K562 (cell line): ENCODE data around the gene JAK3. TPM values are rescaled to one million over a fixed set of nuclear protein-coding genes. Genes with fewer than 3 reads are reported as not detected.

Experiments
- E2F6 ChIP-seq, 2 experiments: IDR thresholded peaks; 2 replicates each; pipeline ENCODE4 v1.6.1; 2011; ENCODE audit warnings: borderline replicate concordance in 1 of 2, control low read depth in 1 of 2, low read depth in 1 of 2, low read length in 1 of 2, mild to moderate bottlenecking in 1 of 2, mixed read lengths in 1 of 2, moderate library complexity in 1 of 2; ENCODE audit not compliant: insufficient read depth in 1 of 2, insufficient read length in 1 of 2, poor library complexity in 1 of 2, severe bottlenecking in 1 of 2; ENCODE audit errors: extremely low read depth in 1 of 2
- ELF2 ChIP-seq: fragments of 250-450 bp; sonication (Bioruptor Pico); IDR thresholded peaks from 2 replicates; pipeline ENCODE4 v1.5.0; 2021; ENCODE audit warnings: mild to moderate bottlenecking
- ELF4 ChIP-seq: fragments of 450-650 bp; formaldehyde crosslinking; IDR thresholded peaks from 2 replicates; pipeline ENCODE4 v1.4.0; 2022; ENCODE audit warnings: missing genetic modification characterization
- ETV1 ChIP-seq: fragments of 450-650 bp; conservative IDR thresholded peaks from 2 replicates; pipeline ENCODE4 v1.6.1; 2016; ENCODE audit warnings: missing genetic modification characterization, control low read depth, low read depth, missing compliant biosample characterization
- HIVEP1 ChIP-seq: fragments of 250-450 bp; sonication (Bioruptor Pico); IDR thresholded peaks from 2 replicates; pipeline ENCODE4 v1.4.0; 2020; ENCODE audit warnings: mild to moderate bottlenecking
- HNRNPUL1 ChIP-seq: fragments of 200-400 bp; formaldehyde crosslinking; IDR thresholded peaks from 2 replicates; pipeline ENCODE4 v1.6.1; 2017; ENCODE audit warnings: low read length
- MAZ ChIP-seq, 2 experiments: fragments of 450-650 bp in 1 of 2; sonication (generic) in 1 of 2; formaldehyde crosslinking; IDR thresholded peaks in 1 of 2; conservative IDR thresholded peaks in 1 of 2; 2 replicates each; pipeline versions ENCODE4 v1.4.0 to v1.5.0; 2020; ENCODE audit warnings: mild to moderate bottlenecking in 1 of 2, missing genetic modification reagents in 1 of 2
- NFYB ChIP-seq: IDR thresholded peaks from 2 replicates; pipeline ENCODE4 v1.6.1; 2011; ENCODE audit warnings: mild to moderate bottlenecking, moderate library complexity; ENCODE audit not compliant: insufficient read length; ENCODE audit errors: extremely low read depth
- PCBP1 ChIP-seq: fragments of 200-400 bp; formaldehyde crosslinking; IDR thresholded peaks from 2 replicates; pipeline ENCODE4 v1.6.1; 2018; ENCODE audit warnings: mild to moderate bottlenecking, low read depth, low read length; ENCODE audit not compliant: poor library complexity, severe bottlenecking
- PTBP1 ChIP-seq: fragments of 200-400 bp; formaldehyde crosslinking; IDR thresholded peaks from 2 replicates; pipeline ENCODE4 v1.6.1; 2017; ENCODE audit warnings: low read depth, low read length
- RBM39 ChIP-seq: fragments of 200-400 bp; formaldehyde crosslinking; optimal IDR thresholded peaks from 2 replicates; pipeline ENCODE3; 2018; ENCODE audit warnings: low read depth, low read length
- SPI1 ChIP-seq: IDR thresholded peaks from 2 replicates; pipeline ENCODE4 v1.6.1; 2011; ENCODE audit warnings: low read depth, low read length, control low read depth, borderline replicate concordance
- ZBTB1 ChIP-seq: sonication (generic); formaldehyde crosslinking; IDR thresholded peaks from 2 replicates; pipeline ENCODE4 v1.8.1; 2023; ENCODE audit warnings: missing genetic modification reagents, low read depth, mild to moderate bottlenecking, borderline replicate concordance
- ZNF134 ChIP-seq: fragments of 250-450 bp; sonication (Bioruptor Pico); conservative IDR thresholded peaks from 2 replicates; pipeline ENCODE4 v1.4.0; 2020
- polyA plus RNA-seq, 8 experiments: library from polyadenylated mRNA; depleted of rRNA in 4 of 8; stranded (reverse) in 5 of 8; unstranded in 3 of 8; fragments of >200 nt; fragmentation: Nextera tagmentation in 2 of 8; fragmentation: Illumina TruSeq in 1 of 8; extraction: Ambion mirVana in 2 of 8; extraction: Trizol in 1 of 8; gene quantifications; 2 replicates each; pipeline versions ENCODE4 v1.2.1 to v1.2.3, GENCODE V29; 2011 to 2014; ENCODE audit warnings: inconsistent platforms in 1 of 8, missing spikeins in 1 of 8
- total RNA-seq, 7 experiments: library from RNA; depleted of rRNA in 6 of 7; stranded (reverse); fragments of >200 nt in 6 of 7; fragmentation: Illumina TruSeq in 2 of 7; extraction: Trizol in 2 of 7; gene quantifications; 2 replicates each; pipeline versions ENCODE4 v1.2.1 to v1.2.3, GENCODE V29; 2011 to 2021; ENCODE audit warnings: low replicate concordance in 1 of 7
- TF ChIP-seq, protein P1 (sequence below): sonication (generic); formaldehyde crosslinking; IDR thresholded peaks from 2 replicates; pipeline ENCODE4 v1.9.0; 2022; ENCODE audit warnings: mild to moderate bottlenecking, missing genetic modification reagents
- TF ChIP-seq, protein P2 (sequence below): sonication (generic); formaldehyde crosslinking; IDR thresholded peaks from 2 replicates; pipeline ENCODE4 v1.8.0; 2022; ENCODE audit warnings: mild to moderate bottlenecking, low read depth, missing genetic modification reagents
- TF ChIP-seq, protein P3 (sequence below): fragments of 450-650 bp; IDR thresholded peaks from 2 replicates; pipeline ENCODE4 v1.6.1; 2016; ENCODE audit warnings: low read depth, mild to moderate bottlenecking, moderate library complexity
- TF ChIP-seq, protein P4 (sequence below): fragments of 250-450 bp; sonication (Bioruptor Pico); IDR thresholded peaks from 2 replicates; pipeline ENCODE4 v1.8.0; 2022; ENCODE audit warnings: moderate library complexity, mild to moderate bottlenecking, inconsistent platforms

Gene JAK3
- total and polyA plus RNA-seq, 9 of the 15 experiments (the other 6 are each of a cell fraction or from before 2014, with no cell fraction given) = 0.01 to 0.18 (median 0.07) TPM; not detected in 1

GRCh38 chr19:17794731-17795494 lies 52.9 kb downstream of the JAK3 start, which contains the start of gene B3GNT3 (continued):
- TF ChIP-seq ZNF134 (no peak), SPI1 (peak; percentile 55; the same call in 1 of the 2 replicates), HNRNPUL1 (no peak), E2F6 (IDR thresholded peaks at IDR 0.05; ENCODE audit: borderline replicate concordance in 1 of 2, extremely low read depth in 1 of 2, insufficient read depth in 1 of 2, insufficient read length in 1 of 2, low read depth in 1 of 2, low read length in 1 of 2, poor library complexity in 1 of 2, severe bottlenecking in 1 of 2) (peak in 1 of 2 experiments; percentile 30), HIVEP1 (CRISPR knock-in tag) (no peak), ETV1 (no peak), NFYB (peak; percentile 59), PCBP1 (peak; percentile 57), ELF4 (CRISPR knock-in tag) (0 out of 2 replicates have a peak, but pooled peaks have one; percentile 67), MAZ (CRISPR knock-in tag; conservative IDR thresholded peaks at IDR 0.05 in 1 of 2, IDR thresholded peaks at IDR 0.05 in 1 of 2) (peak; percentile 67 to 73), ZBTB1 (CRISPR knock-in tag) (no peak), RBM39 (no peak), ELF2 (CRISPR knock-in tag) (0 out of 2 replicates have a peak, but pooled peaks have one; percentile 16), PTBP1 (0 out of 2 replicates have a peak, but pooled peaks have one; percentile 52)
- TF ChIP-seq, protein P1, sequence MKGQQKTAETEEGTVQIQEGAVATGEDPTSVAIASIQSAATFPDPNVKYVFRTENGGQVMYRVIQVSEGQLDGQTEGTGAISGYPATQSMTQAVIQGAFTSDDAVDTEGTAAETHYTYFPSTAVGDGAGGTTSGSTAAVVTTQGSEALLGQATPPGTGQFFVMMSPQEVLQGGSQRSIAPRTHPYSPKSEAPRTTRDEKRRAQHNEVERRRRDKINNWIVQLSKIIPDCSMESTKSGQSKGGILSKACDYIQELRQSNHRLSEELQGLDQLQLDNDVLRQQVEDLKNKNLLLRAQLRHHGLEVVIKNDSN (CRISPR knock-in tag) = peak; percentile 72
- TF ChIP-seq, protein P2, sequence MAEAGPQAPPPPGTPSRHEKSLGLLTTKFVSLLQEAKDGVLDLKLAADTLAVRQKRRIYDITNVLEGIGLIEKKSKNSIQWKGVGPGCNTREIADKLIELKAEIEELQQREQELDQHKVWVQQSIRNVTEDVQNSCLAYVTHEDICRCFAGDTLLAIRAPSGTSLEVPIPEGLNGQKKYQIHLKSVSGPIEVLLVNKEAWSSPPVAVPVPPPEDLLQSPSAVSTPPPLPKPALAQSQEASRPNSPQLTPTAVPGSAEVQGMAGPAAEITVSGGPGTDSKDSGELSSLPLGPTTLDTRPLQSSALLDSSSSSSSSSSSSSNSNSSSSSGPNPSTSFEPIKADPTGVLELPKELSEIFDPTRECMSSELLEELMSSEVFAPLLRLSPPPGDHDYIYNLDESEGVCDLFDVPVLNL = no peak
- TF ChIP-seq, protein P3, sequence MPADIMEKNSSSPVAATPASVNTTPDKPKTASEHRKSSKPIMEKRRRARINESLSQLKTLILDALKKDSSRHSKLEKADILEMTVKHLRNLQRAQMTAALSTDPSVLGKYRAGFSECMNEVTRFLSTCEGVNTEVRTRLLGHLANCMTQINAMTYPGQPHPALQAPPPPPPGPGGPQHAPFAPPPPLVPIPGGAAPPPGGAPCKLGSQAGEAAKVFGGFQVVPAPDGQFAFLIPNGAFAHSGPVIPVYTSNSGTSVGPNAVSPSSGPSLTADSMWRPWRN = peak; percentile 23; the same call in 1 of the 2 replicates
- TF ChIP-seq, protein P4, sequence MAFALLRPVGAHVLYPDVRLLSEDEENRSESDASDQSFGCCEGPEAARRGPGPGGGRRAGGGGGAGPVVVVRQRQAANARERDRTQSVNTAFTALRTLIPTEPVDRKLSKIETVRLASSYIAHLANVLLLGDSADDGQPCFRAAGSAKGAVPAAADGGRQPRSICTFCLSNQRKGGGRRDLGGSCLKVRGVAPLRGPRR (CRISPR knock-in tag) = no peak
